SU-DHL-6 (cell line): ENCODE data around the gene FJX1.

Experiments used
- H2AFZ ChIP-seq: fragments of 200-600 bp; sonication (generic); 2 replicates; pipeline ENCODE4 v1.6.1; 2014; ENCODE audit warnings: low read depth, mild to moderate bottlenecking, moderate library complexity, mixed read lengths, antibody characterized with exemption, low read length; ENCODE audit not compliant: severe bottlenecking
- H3F3A ChIP-seq: fragments of 200-600 bp; shearing (Covaris generic); 2 replicates; pipeline ENCODE4 v1.6.0; 2016; ENCODE audit warnings: antibody characterized with exemption, mild to moderate bottlenecking; ENCODE audit not compliant: insufficient read depth
- H3K27ac ChIP-seq: fragments of 200-600 bp; sonication (generic); 2 replicates; pipeline ENCODE4 v1.5.1; 2016; ENCODE audit warnings: low read depth, mild to moderate bottlenecking, low read length, moderate library complexity, mixed read lengths
- H3K27me3 ChIP-seq: fragments of 200-600 bp; sonication (generic), shearing (Covaris generic); 2 replicates; pipeline ENCODE4 v1.6.0; 2014; ENCODE audit warnings: mild to moderate bottlenecking, low read length
- H3K36me3 ChIP-seq: fragments of 200-600 bp; sonication (generic); 2 replicates; pipeline ENCODE4 v1.6.1; 2014; ENCODE audit warnings: mild to moderate bottlenecking, low read length, mixed read lengths
- H3K4me2 ChIP-seq: fragments of 300-600, 200-600 bp; shearing (Covaris generic), sonication (generic); 2 replicates; pipeline ENCODE4 v1.6.0; 2014; ENCODE audit warnings: low read length, low read depth, mild to moderate bottlenecking; ENCODE audit not compliant: poor library complexity, severe bottlenecking
- H3K4me3 ChIP-seq: fragments of 200-600 bp; sonication (generic); 2 replicates; pipeline ENCODE4 v1.5.1; 2014; ENCODE audit warnings: antibody characterized with exemption, low read length, mild to moderate bottlenecking, mixed read lengths; ENCODE audit not compliant: insufficient read depth, poor library complexity, severe bottlenecking
- H3K79me2 ChIP-seq: fragments of 200-600 bp; sonication (generic); 2 replicates; pipeline ENCODE4 v1.6.1; 2014; ENCODE audit warnings: mild to moderate bottlenecking, low read length, moderate library complexity; ENCODE audit not compliant: insufficient read depth
- H3K9ac ChIP-seq: fragments of 200-600 bp; sonication (generic); 2 replicates; pipeline ENCODE4 v1.7.0; 2014; ENCODE audit warnings: mild to moderate bottlenecking, low read length
- H3K9me2 ChIP-seq: fragments of 200-600 bp; sonication (generic); replicated peaks from 2 replicates; pipeline ENCODE4 v1.6.1; 2014; ENCODE audit warnings: low read length; ENCODE audit not compliant: insufficient read depth
- H3K9me3 ChIP-seq: fragments of 200-600 bp; sonication (generic); 2 replicates; pipeline ENCODE4 v1.6.1; 2014; ENCODE audit warnings: low read length, mixed read lengths; ENCODE audit not compliant: insufficient read depth
- H4K20me1 ChIP-seq: fragments of 200-600 bp; sonication (generic); 2 replicates; pipeline ENCODE4 v1.6.1; 2014; ENCODE audit warnings: low read depth, mild to moderate bottlenecking, antibody characterized with exemption, low read length, moderate library complexity, mixed read lengths
- CTCF ChIP-seq: fragments of 200-600 bp; sonication (generic); IDR thresholded peaks from one replicate; pipeline ENCODE4 v1.5.1; 2017; ENCODE audit warnings: antibody characterized with exemption, mild to moderate bottlenecking, low read length, moderate library complexity; ENCODE audit not compliant: insufficient read depth, poor library complexity, severe bottlenecking
- EZH2phosphoT487 ChIP-seq: fragments of 200-600 bp; sonication (generic), shearing (Covaris generic); conservative IDR thresholded peaks from 2 replicates; pipeline ENCODE4 v1.6.1; 2018; ENCODE audit warnings: mild to moderate bottlenecking, antibody characterized with exemption, low read length, moderate library complexity, mixed read lengths

Gene FJX1

GRCh38 chr11:35617687-35618496 lies at the start of gene FJX1:
FJX1 (plus strand) TSS chr11:35618460; CDS start chr11:35618637, 177 bp downstream.
- TF ChIP-seq EZH2phosphoT487 (no peak), CTCF (no peak)
- H2AFZ ChIP-seq = no peak within 1 kb of the TSS
- no peaks in the 10 kb centered on the region for H4K20me1 ChIP-seq
- H3K9ac ChIP-seq = no peak within 1 kb of the TSS
- H3K4me2 ChIP-seq = peak within 1 kb of the TSS; percentile 15
- H3K27me3 ChIP-seq = no peaks in the 10 kb centered on the region
- H3K36me3 ChIP-seq = no peaks in the 10 kb centered on the region
- H3K4me3 ChIP-seq = peak within 1 kb of the TSS; percentile 6
- H3K9me3 ChIP-seq = no peaks in the 10 kb centered on the region
- no peaks in the 10 kb centered on the region for H3K9me2 ChIP-seq
- no peaks in the 10 kb centered on the region for H3K79me2 ChIP-seq
- H3F3A ChIP-seq = no peaks in the 10 kb centered on the region
- H3K27ac ChIP-seq = no peak within 1 kb of the TSS

- no peaks in the 10 kb centered on the region for H3K36me3 ChIP-seq
- no peaks in the 10 kb centered on the region for H3K9me2 ChIP-seq
- H4K20me1 ChIP-seq = no peaks in the 10 kb centered on the region
- TF ChIP-seq EZH2phosphoT487 = no peak
- TF ChIP-seq CTCF = no peak
- no peak overlapping the region for H3K27ac ChIP-seq
- H3K27me3 ChIP-seq = no peaks in the 10 kb centered on the region
- H3K9ac ChIP-seq = no peak overlapping the region
- no peaks in the 10 kb centered on the region for H3F3A ChIP-seq
- H2AFZ ChIP-seq = no peak overlapping the region
- no peak overlapping the region for H3K4me3 ChIP-seq
- H3K79me2 ChIP-seq = no peaks in the 10 kb centered on the region
- no peaks in the 10 kb centered on the region for H3K9me3 ChIP-seq
- no peak overlapping the region for H3K4me2 ChIP-seq
Measured at GRCh38 chr11:35571696-35572095, 46.6 kb upstream of the FJX1 start.

GRCh38 chr11:35579557-35580396 lies 38.5 kb upstream of the FJX1 start:
- H3K9me2 ChIP-seq = no peaks in the 10 kb centered on the region
- H3K27me3 ChIP-seq = no peaks in the 10 kb centered on the region
- no peak overlapping the region for H3K4me2 ChIP-seq
- H3K4me3 ChIP-seq = no peak overlapping the region
- no peak overlapping the region for H3K27ac ChIP-seq
- H2AFZ ChIP-seq = no peak overlapping the region
- no peak for TF ChIP-seq EZH2phosphoT487
- no peak for TF ChIP-seq CTCF
- H3K9me3 ChIP-seq = no peaks in the 10 kb centered on the region
- H3K36me3 ChIP-seq = no peaks in the 10 kb centered on the region
- no peaks in the 10 kb centered on the region for H3K79me2 ChIP-seq
- no peaks in the 10 kb centered on the region for H4K20me1 ChIP-seq
- no peak overlapping the region for H3K9ac ChIP-seq
- H3F3A ChIP-seq = no peaks in the 10 kb centered on the region
